Psoas muscle (tissue), 8 donors: ENCODE results near the gene IMPDH1. TPM values are rescaled to one million over a fixed set of nuclear protein-coding genes. Genes with fewer than 3 reads are reported as not detected.

Experiments used
- ATAC-seq, 4 donors: fragments of 200-7000 bp; cut with Tn5 transposase; one replicate each; pipeline ENCODE4 v1.9.1; 2020; ENCODE audit warnings: moderate library complexity in 3 of 4, mild to moderate bottlenecking in 2 of 4
- DNase-seq, 2 donors: peaks; one replicate each; pipeline ENCODE4 v3.0.0-alpha.2; 2020
- H3K27ac ChIP-seq: fragments of 200-600 bp; one replicate; pipeline ENCODE4 v1.8.0; 2022
- H3K27me3 ChIP-seq, 3 donors: fragments of 200-600 bp in 1 of 3; one replicate each; pipeline versions ENCODE4 v1.6.1 to v1.8.0; 2013 to 2022; ENCODE audit warnings: low read length in 2 of 3, mild to moderate bottlenecking in 2 of 3, moderate library complexity in 1 of 3; ENCODE audit not compliant: insufficient read depth in 3 of 3
- H3K36me3 ChIP-seq, 2 donors: fragments of 200-600 bp in 1 of 2; one replicate each; pipeline versions ENCODE4 v1.6.1 to v1.8.0; 2013 to 2022; ENCODE audit warnings: low read depth in 1 of 2, mild to moderate bottlenecking in 1 of 2, moderate library complexity in 1 of 2; ENCODE audit not compliant: insufficient read depth in 1 of 2
- H3K4me1 ChIP-seq: fragments of 200-600 bp; one replicate; pipeline ENCODE4 v1.8.0; 2022
- H3K4me3 ChIP-seq: fragments of 200-600 bp; one replicate; pipeline ENCODE4 v1.8.0; 2022; ENCODE audit warnings: mild to moderate bottlenecking
- H3K9me3 ChIP-seq: fragments of 200-600 bp; one replicate; pipeline ENCODE4 v1.8.0; 2022
- CTCF ChIP-seq: fragments of 200-600 bp; IDR thresholded peaks from one replicate; pipeline ENCODE4 v1.8.0; 2022; ENCODE audit warnings: antibody characterized with exemption
- WGBS, 3 donors: extraction: QIAGEN DNeasy Blood & Tissue Kit; methylation state at CpG; one replicate each; pipeline versions ENCODE4 v1.1.6 to v1.1.7; 2013; 5-methylcytosine and 5-hydroxymethylcytosine counted together
- intact Hi-C, 2 donors: fragments of 100-400 bp; cut with DNase I; formaldehyde crosslinking; loops; one replicate each; pipeline versions ENCODE4 v1.11.0 to v1.14.2; 2022
- polyA plus RNA-seq, 3 donors: library from polyadenylated mRNA; stranded (reverse); fragments of 200-250 nt; gene quantifications; one replicate each; pipeline ENCODE4 v1.2.3, GENCODE V29; 2013
- total RNA-seq, 4 donors: library from RNA; stranded (reverse); fragmentation: NEBNext Ultra II Directional in 2 of 4; extraction: Animal tissue kit (Norgen Biotek cat#: 25700) in 2 of 4; gene quantifications; one replicate each; pipeline versions ENCODE4 v1.2.1 to v1.2.4, GENCODE V29; 2021 to 2023
- donor health status: healthy with polysubstance abuse.
- donor health status: DM: no; HTN: no; CAD: no; lungs with moderate emphysema.
- donor health status: Bipolar disorder and iron deficiency.
- donor health status: healthy.
- donor health status: DM: yes; HTN: yes; CAD: no.
- donor health status: DM: no; HTN: no; CAD: no.
- donor health status: DM: no; HTN: no; CAD: no.
- donor health status: DM: yes; HTN: yes; CAD: no.

IMPDH1 gene
- total and polyA plus RNA-seq, 7 donors = 5.6 to 10.3 (median 8.6) TPM

- ATAC-seq = no peak
- Histone ChIP-seq H3K4me3 (peak overlapping the region; percentile 77), H3K4me1 (peaks cover 13% of the 10 kb centered on the region), H3K27me3 (peaks cover 0 to 4% (median 3%) of the 10 kb centered on the region in 3 donors), H3K9me3 (no peaks in the 10 kb centered on the region), H3K36me3 (no peaks in the 10 kb centered on the region), H3K27ac (no peak overlapping the region)
- 62 to 74% (median 72%) methylated on average over 11 of the region's 11 CpGs for WGBS, 3 donors
- intact Hi-C loops = no loop called here
- no peak for TF ChIP-seq CTCF
- DNase-seq = no peak
These were observed 1.8 kb downstream of the IMPDH1 start for GRCh38 chr7:128407751-128408708.

- Histone ChIP-seq H3K4me1 (peaks cover 13% of the 10 kb centered on the region), H3K27ac (no peak overlapping the region), H3K9me3 (no peaks in the 10 kb centered on the region), H3K27me3 (peaks cover 0 to 4% (median 3%) of the 10 kb centered on the region in 3 donors), H3K4me3 (no peak overlapping the region), H3K36me3 (peaks cover 0 to 7% of the 10 kb centered on the region in 2 donors)
- no peak for DNase-seq
- intact Hi-C loops = no loop called here
- TF ChIP-seq CTCF = no peak
- 81 to 88% (median 82%) methylated on average over 7 of the region's 7 CpGs for WGBS, 3 donors
- ATAC-seq = no peak
These were observed 2.6 kb downstream of the IMPDH1 start for GRCh38 chr7:128407233-128407589.

GRCh38 chr7:128406314-128407232 is 3.2 kb downstream of the IMPDH1 start:
- H3K27me3 ChIP-seq = peaks cover 0 to 4% (median 3%) of the 10 kb centered on the region in 3 donors
- intact Hi-C loops = no loop called here
- H3K4me1 ChIP-seq = peaks cover 13% of the 10 kb centered on the region
- peaks cover 0 to 7% of the 10 kb centered on the region in 2 donors for H3K36me3 ChIP-seq
- ATAC-seq = no peak
- no peak for TF ChIP-seq CTCF
- WGBS, 3 donors = 52 to 67% (median 56%) methylated on average over 14 to 17 of the region's 17 CpGs
- H3K27ac ChIP-seq = no peak overlapping the region
- no peaks in the 10 kb centered on the region for H3K9me3 ChIP-seq
- DNase-seq = no peak
- H3K4me3 ChIP-seq = no peak overlapping the region

- DNase-seq (peak; percentile 60 to 71), ATAC-seq (no peak)
- peaks cover 0 to 8% of the 10 kb centered on the region in 2 donors for H3K36me3 ChIP-seq
- H3K4me3 ChIP-seq = peak overlapping the region; percentile 81
- peaks cover 0 to 4% (median 3%) of the 10 kb centered on the region in 3 donors for H3K27me3 ChIP-seq
- intact Hi-C loops = no loop called here
- WGBS, 3 donors = 0 to 3% (median 1%) methylated on average over 53 to 106 of the region's 107 CpGs
- peaks cover 12% of the 10 kb centered on the region for H3K4me1 ChIP-seq
- TF ChIP-seq CTCF = no peak
- H3K27ac ChIP-seq = no peak overlapping the region
- H3K9me3 ChIP-seq = no peaks in the 10 kb centered on the region
These were observed 4.1 kb downstream of the IMPDH1 start for GRCh38 chr7:128405471-128406313.
